Measurements from ENCODE around the gene RIIAD1.

- TF ChIP-seq CTCF (IDR thresholded peaks at IDR 0.05), result no peak
- TF ChIP-seq POLR2A (IDR thresholded peaks at IDR 0.05; ENCODE audit: low read depth), result no peak
- TF ChIP-seq POLR2AphosphoS5 (IDR thresholded peaks at IDR 0.05), result peak; percentile 26 to 68
- no peak for TF ChIP-seq EP300 (IDR thresholded peaks at IDR 0.05)
Measured at GRCh38 chr1:151680826-151681225, 40.5 kb upstream of the RIIAD1 start.
